GM23338 (cell line): ENCODE results near the gene COA6. TPM values are rescaled to one million over a fixed set of nuclear protein-coding genes. Genes with fewer than 3 reads are reported as not detected.

Experiments used
- ATAC-seq: fragments of 200-7000 bp; cut with Tn5 transposase; 3 replicates; pipeline ENCODE4 v1.9.1; 2020
- DNase-seq: peaks from one replicate; pipeline ENCODE4 v3.0.0-alpha.2; 2015; ENCODE audit warnings: low spot score
- H2AFZ ChIP-seq: fragments of 200-600 bp; sonication (generic); 2 replicates; pipeline ENCODE4 v1.8.0; 2016; ENCODE audit warnings: antibody characterized with exemption, mild to moderate bottlenecking, moderate library complexity
- H3F3A ChIP-seq: fragments of 200-600 bp; sonication (generic); replicated peaks from 2 replicates; pipeline ENCODE4 v1.8.0; 2017; ENCODE audit warnings: antibody characterized with exemption, mixed run types, low read depth
- H3K27ac ChIP-seq: fragments of 200-600 bp; sonication (generic); 2 replicates; pipeline ENCODE4 v1.6.1; 2016; ENCODE audit warnings: low read depth
- H3K27me3 ChIP-seq: fragments of 200-600 bp; sonication (generic); 2 replicates; pipeline ENCODE4 v1.8.0; 2016; ENCODE audit warnings: mild to moderate bottlenecking, mixed run types, moderate library complexity; ENCODE audit not compliant: insufficient read depth
- H3K36me3 ChIP-seq: fragments of 200-600 bp; sonication (generic); 2 replicates; pipeline ENCODE4 v1.8.0; 2016; ENCODE audit warnings: mild to moderate bottlenecking; ENCODE audit not compliant: insufficient read depth
- H3K4me1 ChIP-seq: fragments of 200-600 bp; sonication (generic); 2 replicates; pipeline ENCODE4 v1.8.0; 2016; ENCODE audit warnings: mild to moderate bottlenecking, moderate library complexity; ENCODE audit not compliant: insufficient read depth
- H3K4me2 ChIP-seq: fragments of 200-600 bp; sonication (generic); 2 replicates; pipeline ENCODE4 v1.7.1; 2017; ENCODE audit warnings: mixed run types
- H3K4me3 ChIP-seq: fragments of 200-600 bp; sonication (generic); 2 replicates; pipeline ENCODE4 v1.6.1; 2016; ENCODE audit warnings: mixed run types
- H3K79me2 ChIP-seq: fragments of 200-600 bp; sonication (generic); replicated peaks from 2 replicates; pipeline ENCODE4 v1.8.0; 2017; ENCODE audit warnings: mild to moderate bottlenecking; ENCODE audit not compliant: insufficient read depth
- H3K9me2 ChIP-seq: fragments of 200-600 bp; sonication (generic); 2 replicates; pipeline ENCODE4 v1.8.0; 2017; ENCODE audit not compliant: insufficient read depth
- H4K20me1 ChIP-seq: fragments of 200-600 bp; sonication (generic); replicated peaks from 2 replicates; pipeline ENCODE4 v1.8.0; 2017; ENCODE audit warnings: mild to moderate bottlenecking; ENCODE audit not compliant: insufficient read depth
- H3K27ac Mint-ChIP-seq: 2 replicates; pipeline ENCODE4 v1.8.0; 2020; ENCODE audit warnings: inconsistent platforms, mild to moderate bottlenecking, moderate library complexity, mixed read lengths
- H3K27me3 Mint-ChIP-seq: 3 replicates; pipeline ENCODE4 v1.8.0; 2022; ENCODE audit warnings: low read depth, mild to moderate bottlenecking, moderate library complexity, mixed read lengths, inconsistent platforms; ENCODE audit not compliant: insufficient read depth, poor library complexity
- H3K36me3 Mint-ChIP-seq: 3 replicates; pipeline ENCODE4 v1.8.0; 2021; ENCODE audit warnings: low read depth, mild to moderate bottlenecking, inconsistent platforms, moderate library complexity, mixed read lengths
- H3K4me1 Mint-ChIP-seq: 3 replicates; pipeline ENCODE4 v1.8.0; 2020; ENCODE audit warnings: mild to moderate bottlenecking, inconsistent platforms, mixed read lengths
- H3K4me3 Mint-ChIP-seq: 3 replicates; pipeline ENCODE4 v1.8.0; 2021; ENCODE audit warnings: moderate library complexity, mild to moderate bottlenecking, inconsistent platforms, mixed read lengths
- H3K9me3 Mint-ChIP-seq: 3 replicates; pipeline ENCODE4 v1.8.0; 2020; ENCODE audit warnings: moderate library complexity, mild to moderate bottlenecking, inconsistent platforms, mixed read lengths
- CREB1 ChIP-seq: fragments of 250-450 bp; sonication (Bioruptor Pico); IDR thresholded peaks from 2 replicates; pipeline ENCODE4 v1.5.0; 2020; ENCODE audit warnings: low read depth, mild to moderate bottlenecking, moderate library complexity
- CTCF ChIP-seq, 2 experiments: fragments of 200-600 bp in 1 of 2; sonication (generic) in 1 of 2; conservative IDR thresholded peaks; 2 replicates each; pipeline versions ENCODE4 v1.5.1 to v1.6.1; 2016 to 2017; ENCODE audit warnings: antibody characterized with exemption in 2 of 2, low read depth in 2 of 2, mild to moderate bottlenecking in 2 of 2, moderate library complexity in 1 of 2
- ETS1 ChIP-seq: IDR thresholded peaks from 2 replicates; pipeline ENCODE4 v1.6.1; 2016; ENCODE audit warnings: antibody characterized with exemption
- EZH2 ChIP-seq: fragments of 200-600 bp; sonication (generic); IDR thresholded peaks from one replicate; pipeline ENCODE4 v1.8.0; 2017; ENCODE audit warnings: antibody characterized with exemption, mild to moderate bottlenecking, low read depth; ENCODE audit not compliant: unreplicated experiment
- EZH2phosphoT487 ChIP-seq: fragments of 200-600 bp; sonication (generic); IDR thresholded peaks from one replicate; pipeline ENCODE4 v1.8.1; 2018; ENCODE audit warnings: antibody characterized with exemption; ENCODE audit not compliant: unreplicated experiment
- JUNB ChIP-seq: IDR thresholded peaks from one replicate; pipeline ENCODE4 v1.6.1; 2016; ENCODE audit warnings: antibody characterized with exemption; ENCODE audit not compliant: unreplicated experiment
- NANOG ChIP-seq: IDR thresholded peaks from 2 replicates; pipeline ENCODE4 v1.6.1; 2016; ENCODE audit warnings: antibody characterized with exemption, borderline replicate concordance
- POLR2AphosphoS5 ChIP-seq: IDR thresholded peaks from 2 replicates; pipeline ENCODE4 v1.6.1; 2016; ENCODE audit warnings: antibody characterized with exemption, low read depth
- STAT1 ChIP-seq: IDR thresholded peaks from one replicate; pipeline ENCODE4 v1.6.1; 2016; ENCODE audit warnings: antibody characterized with exemption; ENCODE audit not compliant: unreplicated experiment
- ZNF114 ChIP-seq: fragments of 250-450 bp; sonication (Bioruptor Pico); IDR thresholded peaks from 2 replicates; pipeline ENCODE4 v1.5.0; 2020; ENCODE audit warnings: mild to moderate bottlenecking, moderate library complexity
- ZNF331 ChIP-seq: fragments of 250-450 bp; sonication (Bioruptor Pico); IDR thresholded peaks from 2 replicates; pipeline ENCODE4 v1.5.0; 2020; ENCODE audit warnings: low read depth, mild to moderate bottlenecking, moderate library complexity
- polyA plus RNA-seq: library from polyadenylated mRNA; unstranded; fragments of >200 nt; fragmentation: Nextera tagmentation; extraction: Ambion mirVana; gene quantifications from 2 replicates; pipeline ENCODE4 v1.2.1, GENCODE V29; 2016
- total RNA-seq: library from RNA; depleted of rRNA; stranded (reverse); fragments of >200 nt; shearing (Covaris generic); gene quantifications from 2 replicates; pipeline ENCODE4 v1.2.3, GENCODE V29; 2014

The COA6 gene
- total and polyA plus RNA-seq, 2 experiments from 2014 or later: 20.7 to 156 TPM

- Histone ChIP-seq H4K20me1 (no peaks in the 10 kb centered on the region; the same call in 1 of the 2 replicates), H3K36me3 (no peaks in the 10 kb centered on the region; the same call in 1 of the 2 replicates), H3K27ac (no peak overlapping the region), H3K27me3 (no peaks in the 10 kb centered on the region), H3K79me2 (no peaks in the 10 kb centered on the region), H2AFZ (no peak overlapping the region), H3K4me1 (no peaks in the 10 kb centered on the region), H3F3A (no peaks in the 10 kb centered on the region), H3K4me2 (no peak overlapping the region), H3K9me2 (no peaks in the 10 kb centered on the region), H3K4me3 (no peak overlapping the region)
- Mint-ChIP-seq H3K27me3 (peaks cover 2% of the 10 kb centered on the region), H3K27ac (no peak overlapping the region; the same call in 1 of the 2 replicates), H3K4me1 (peaks cover 6% of the 10 kb centered on the region; the same call in 2 of the 3 replicates), H3K9me3 (no peaks in the 10 kb centered on the region), H3K4me3 (no peak overlapping the region), H3K36me3 (peaks cover 15% of the 10 kb centered on the region; the same call in 2 of the 3 replicates)
- TF ChIP-seq CTCF (conservative IDR thresholded peaks at IDR 0.05; ENCODE audit: low read depth in 2 of 2): no peak
- TF ChIP-seq ZNF331: no peak
- TF ChIP-seq EZH2: no peak
- TF ChIP-seq STAT1: no peak
- DNase-seq (no peak), ATAC-seq (no peak)
Observed at GRCh38 chr1:234413990-234414389, 40.7 kb downstream of the COA6 start.

- Mint-ChIP-seq H3K27ac (no peak overlapping the region), H3K4me1 (no peaks in the 10 kb centered on the region), H3K4me3 (no peak overlapping the region), H3K36me3 (peaks cover 42% of the 10 kb centered on the region), H3K27me3 (no peaks in the 10 kb centered on the region), H3K9me3 (no peaks in the 10 kb centered on the region)
- H3K4me1 ChIP-seq: no peaks in the 10 kb centered on the region
- H3K9me2 ChIP-seq: no peaks in the 10 kb centered on the region
- TF ChIP-seq ZNF331: no peak
- TF ChIP-seq POLR2AphosphoS5: no peak
- no peak overlapping the region for H3K4me3 ChIP-seq
- no peak overlapping the region for H3K27ac ChIP-seq
- no peak overlapping the region for H3K4me2 ChIP-seq
- H3F3A ChIP-seq: no peaks in the 10 kb centered on the region
- no peak overlapping the region for H2AFZ ChIP-seq
- H4K20me1 ChIP-seq: no peaks in the 10 kb centered on the region
- H3K79me2 ChIP-seq: no peaks in the 10 kb centered on the region
- peaks cover 8% of the 10 kb centered on the region for H3K36me3 ChIP-seq
- no peak for DNase-seq
- ATAC-seq: no peak
- H3K27me3 ChIP-seq: no peaks in the 10 kb centered on the region
Observed at GRCh38 chr1:234427950-234428646, 54.8 kb downstream of the COA6 start.

- H3K36me3 Mint-ChIP-seq: peaks cover 39% of the 10 kb centered on the region
- TF ChIP-seq EZH2 (no peak), ETS1 (no peak), CTCF (conservative IDR thresholded peaks at IDR 0.05; ENCODE audit: low read depth in 2 of 2) (no peak), EZH2phosphoT487 (no peak), ZNF331 (no peak), NANOG (no peak), JUNB (no peak), CREB1 (CRISPR knock-in tag) (no peak), ZNF114 (CRISPR knock-in tag) (no peak)
Observed at GRCh38 chr1:234429434-234429806, 56.2 kb downstream of the COA6 start.

More at GRCh38 chr1:234429434-234429806, 56.2 kb downstream of the COA6 start:
- H2AFZ ChIP-seq: no peak overlapping the region
- no peak overlapping the region for H3K27ac Mint-ChIP-seq
- no peak overlapping the region for H3K4me2 ChIP-seq
- H3K4me1 ChIP-seq: no peaks in the 10 kb centered on the region
- H3K36me3 ChIP-seq: peaks cover 8% of the 10 kb centered on the region
- no peaks in the 10 kb centered on the region for H3K9me2 ChIP-seq
- H4K20me1 ChIP-seq: no peaks in the 10 kb centered on the region
- H3K79me2 ChIP-seq: no peaks in the 10 kb centered on the region
- no peaks in the 10 kb centered on the region for H3K9me3 Mint-ChIP-seq
- DNase-seq: no peak
- H3K4me3 ChIP-seq: no peak overlapping the region
- no peaks in the 10 kb centered on the region for H3K27me3 ChIP-seq
- no peak overlapping the region for H3K27ac ChIP-seq
- no peaks in the 10 kb centered on the region for H3K4me1 Mint-ChIP-seq
- no peaks in the 10 kb centered on the region for H3F3A ChIP-seq
- ATAC-seq: no peak
- no peak overlapping the region for H3K4me3 Mint-ChIP-seq
- H3K27me3 Mint-ChIP-seq: no peaks in the 10 kb centered on the region
